Medulla oblongata (tissue), 1 donor: ENCODE measurements around the gene IGHMBP2.

Source experiments
- DNase-seq: peaks from one replicate; pipeline ENCODE4 v3.0.0-alpha.2; 2015; ENCODE audit errors: extremely low spot score

Gene IGHMBP2

DNA sequence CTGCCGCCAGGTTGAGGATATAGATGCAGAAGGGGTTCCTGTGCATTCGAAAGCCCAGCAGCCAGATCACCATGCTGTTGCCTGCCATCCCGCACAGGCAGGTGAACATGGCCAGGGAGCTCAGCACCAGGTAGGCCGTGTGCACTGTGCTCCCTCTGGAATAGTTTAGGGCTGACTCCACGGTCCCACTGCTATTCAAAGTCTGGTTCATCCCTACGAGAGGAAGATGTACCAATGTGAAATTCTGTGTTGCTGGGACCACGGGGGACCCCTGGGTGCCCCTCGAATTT is 77.0 kb downstream of the IGHMBP2 start, which contains the start of gene MRGPRD:
MRGPRD (minus strand) TSS at position 211 of the 290 bp plus-strand sequence; CDS start at position 211, 0 bp downstream.
- DNase-seq = no peak

DNA sequence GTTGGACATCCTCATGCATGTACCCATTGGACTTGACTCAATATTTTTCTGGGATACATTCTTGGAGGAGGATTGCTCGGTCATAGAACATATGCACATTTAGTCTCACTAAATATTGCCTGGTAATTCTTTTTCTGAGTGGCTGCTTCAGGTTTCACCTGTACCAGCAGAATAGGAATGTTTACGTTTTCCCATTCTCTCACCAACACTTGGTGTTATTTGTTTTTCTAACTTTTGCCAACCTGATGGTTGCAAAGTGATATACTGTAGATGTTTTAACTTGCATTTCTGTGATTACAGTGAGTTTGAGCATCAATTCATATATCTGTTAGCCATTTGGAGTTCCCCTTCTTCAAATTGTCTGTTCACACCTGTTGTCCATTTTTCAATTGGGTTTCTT is 78.4 kb downstream of the IGHMBP2 start:
- no peak for DNase-seq

DNA sequence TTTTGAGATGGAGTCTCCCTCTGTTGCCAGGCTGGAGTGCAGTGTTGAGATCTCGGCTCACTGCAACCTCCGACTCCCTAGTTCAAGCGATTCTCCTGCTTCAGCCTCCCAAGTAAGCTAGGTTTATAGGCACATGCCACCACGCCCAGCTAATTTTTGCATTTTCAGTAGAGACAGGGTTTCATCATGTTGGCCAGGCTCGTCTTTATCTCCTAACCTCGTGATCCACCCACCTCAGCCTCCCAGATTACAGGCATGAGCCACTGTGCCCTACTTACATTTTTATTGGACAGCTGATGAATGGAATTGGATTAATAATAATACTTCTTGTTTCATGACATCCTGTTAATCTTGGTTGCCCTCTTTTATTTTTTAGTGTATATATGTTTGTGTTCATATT is 80.1 kb downstream of the IGHMBP2 start:
- DNase-seq = no peak

DNA sequence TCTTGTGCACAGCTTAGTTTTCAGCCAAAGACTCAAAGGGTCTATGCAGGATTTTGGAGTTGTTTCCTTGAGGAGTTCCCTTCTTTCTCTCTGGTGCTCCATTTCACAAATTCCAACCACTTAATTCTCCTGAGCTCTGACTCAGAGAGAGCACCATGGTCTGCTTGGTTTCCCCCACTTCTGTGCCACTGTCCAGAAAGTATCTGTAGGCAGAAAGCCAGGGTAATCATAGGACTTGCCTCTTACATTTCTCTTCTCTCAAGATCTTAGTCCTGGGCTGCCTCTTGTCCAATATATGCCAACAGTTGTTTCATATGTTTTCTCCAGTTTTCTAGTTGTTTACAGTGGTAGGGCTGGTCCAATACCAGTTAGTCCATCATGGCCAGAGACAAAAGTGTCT is 83.5 kb downstream of the IGHMBP2 start:
- no peak for DNase-seq

DNA sequence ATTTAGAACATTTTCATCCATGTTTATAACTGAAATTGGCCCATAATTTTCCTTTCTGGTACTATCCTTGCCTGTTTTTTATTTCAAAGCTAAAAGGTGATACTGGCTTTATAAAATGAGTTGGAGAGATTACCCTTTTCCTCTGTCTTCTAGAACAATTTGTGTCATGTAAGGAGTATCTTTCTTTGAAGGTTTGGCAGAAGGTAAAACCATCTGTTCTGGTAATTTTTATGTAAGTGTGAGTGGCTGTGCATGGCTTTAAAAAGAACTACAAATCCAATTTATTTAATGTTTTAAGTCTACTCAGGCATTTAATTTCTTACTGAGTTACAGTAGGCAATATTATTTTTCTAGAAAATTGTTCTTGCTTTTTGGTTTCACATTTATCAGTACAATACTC is 84.8 kb downstream of the IGHMBP2 start:
- no peak for DNase-seq
